ENCODE results near the gene AMOT.

AMOT gene

DNA sequence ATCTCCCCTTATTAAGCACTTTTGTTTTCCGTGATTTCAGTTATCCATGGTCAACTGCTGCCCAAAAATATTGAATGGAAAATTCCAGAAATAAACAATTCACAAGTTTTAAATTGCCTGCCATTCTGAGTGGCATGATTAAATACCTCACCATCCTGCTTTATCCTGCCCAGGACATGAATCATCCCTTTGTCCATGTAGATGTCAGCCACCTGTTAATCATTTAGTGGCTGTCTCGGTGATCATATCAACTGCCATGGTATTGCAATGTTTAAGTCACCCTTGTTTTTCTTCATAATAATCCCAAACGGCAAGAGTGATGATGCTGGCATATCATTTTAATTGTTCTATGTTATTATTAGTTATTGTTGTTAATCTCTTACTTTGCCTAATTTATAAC is 81.1 kb downstream of the AMOT start:
- Histone ChIP-seq H3K9me2 (replicated peaks; ENCODE audit: insufficient read depth, low read length) (no peaks in the 10 kb centered on the region), H4K20me1 (ENCODE audit: low read depth, low read length) (no peaks in the 10 kb centered on the region), H3K79me2 (ENCODE audit: insufficient read depth, low read length) (no peaks in the 10 kb centered on the region), H3K9ac (ENCODE audit: low read length) (no peak overlapping the region), H3K27me3 (ENCODE audit: low read length) (no peaks in the 10 kb centered on the region), H2AFZ (ENCODE audit: low read depth, low read length, severe bottlenecking) (no peak overlapping the region), H3F3A (ENCODE audit: insufficient read depth) (no peaks in the 10 kb centered on the region), H3K27ac (ENCODE audit: low read depth, low read length) (no peak overlapping the region), H3K9me3 (ENCODE audit: insufficient read depth, low read length) (no peaks in the 10 kb centered on the region), H3K4me3 (ENCODE audit: insufficient read depth, low read length, poor library complexity, severe bottlenecking) (no peak overlapping the region), H3K4me2 (ENCODE audit: low read depth, low read length, poor library complexity, severe bottlenecking) (no peak overlapping the region), H3K36me3 (ENCODE audit: low read length) (no peaks in the 10 kb centered on the region)
- TF ChIP-seq CTCF (IDR thresholded peaks at IDR 0.05; ENCODE audit: insufficient read depth, low read length, poor library complexity, severe bottlenecking), result no peak
- no peak for TF ChIP-seq EZH2phosphoT487 (conservative IDR thresholded peaks at IDR 0.05; ENCODE audit: low read length)

DNA sequence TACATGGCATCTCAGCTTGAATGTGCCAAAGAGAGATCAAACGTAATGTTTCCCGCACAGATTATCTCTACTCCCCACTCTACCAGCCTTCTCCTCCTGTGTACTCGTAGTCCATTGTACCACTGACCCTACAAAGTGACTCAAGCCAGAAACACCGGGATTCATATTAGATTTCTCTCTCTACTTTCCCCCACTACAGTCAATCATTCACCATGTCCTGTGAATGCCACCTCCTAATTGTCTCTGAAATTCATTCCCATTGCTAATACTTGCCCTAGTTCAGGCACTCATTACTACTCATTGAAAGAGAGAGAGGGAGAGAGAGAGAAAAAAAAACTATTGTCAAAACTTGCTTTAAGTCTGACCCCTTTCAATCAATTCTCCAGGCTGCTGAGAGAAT is 82.7 kb downstream of the AMOT start:
- Histone ChIP-seq H3K27me3 (ENCODE audit: low read length) (no peaks in the 10 kb centered on the region), H3K9me2 (replicated peaks; ENCODE audit: insufficient read depth, low read length) (no peaks in the 10 kb centered on the region), H2AFZ (ENCODE audit: low read depth, low read length, severe bottlenecking) (no peak overlapping the region), H3K9ac (ENCODE audit: low read length) (no peak overlapping the region), H3K9me3 (ENCODE audit: insufficient read depth, low read length) (no peaks in the 10 kb centered on the region), H3K36me3 (ENCODE audit: low read length) (no peaks in the 10 kb centered on the region), H4K20me1 (ENCODE audit: low read depth, low read length) (no peaks in the 10 kb centered on the region), H3K4me3 (ENCODE audit: insufficient read depth, low read length, poor library complexity, severe bottlenecking) (no peak overlapping the region), H3F3A (ENCODE audit: insufficient read depth) (no peaks in the 10 kb centered on the region), H3K4me2 (ENCODE audit: low read depth, low read length, poor library complexity, severe bottlenecking) (no peak overlapping the region), H3K79me2 (ENCODE audit: insufficient read depth, low read length) (no peaks in the 10 kb centered on the region), H3K27ac (ENCODE audit: low read depth, low read length) (no peak overlapping the region)
- TF ChIP-seq EZH2phosphoT487 (conservative IDR thresholded peaks at IDR 0.05; ENCODE audit: low read length) (no peak), CTCF (IDR thresholded peaks at IDR 0.05; ENCODE audit: insufficient read depth, low read length, poor library complexity, severe bottlenecking) (no peak)

DNA sequence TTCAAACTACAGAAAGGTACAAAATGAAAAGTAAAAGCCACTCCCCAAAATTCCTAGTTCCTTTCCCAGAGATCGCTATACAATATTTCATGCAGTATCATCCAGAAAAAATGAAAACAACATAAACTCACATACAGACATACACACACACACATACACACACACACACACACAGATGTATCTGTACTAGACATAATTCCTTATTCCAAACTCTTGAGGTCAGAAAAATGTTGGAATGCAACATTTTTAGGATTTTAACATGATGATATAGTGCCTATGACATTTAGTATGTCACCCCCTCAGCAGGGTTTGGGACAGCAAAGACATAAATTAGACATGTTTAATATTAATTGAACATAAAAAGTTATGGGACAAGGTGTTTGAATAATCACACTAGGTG is 87.5 kb downstream of the AMOT start:
- no peak overlapping the region for H3K27ac ChIP-seq (ENCODE audit: low read depth, low read length)
- no peak overlapping the region for H2AFZ ChIP-seq (ENCODE audit: low read depth, low read length, severe bottlenecking)
- TF ChIP-seq EZH2phosphoT487 (conservative IDR thresholded peaks at IDR 0.05; ENCODE audit: low read length) (no peak), CTCF (IDR thresholded peaks at IDR 0.05; ENCODE audit: insufficient read depth, low read length, poor library complexity, severe bottlenecking) (no peak)
- no peaks in the 10 kb centered on the region for H3K27me3 ChIP-seq (ENCODE audit: low read length)
- no peaks in the 10 kb centered on the region for H4K20me1 ChIP-seq (ENCODE audit: low read depth, low read length)
- H3K4me3 ChIP-seq (ENCODE audit: insufficient read depth, low read length, poor library complexity, severe bottlenecking), result no peak overlapping the region
- no peaks in the 10 kb centered on the region for H3K9me2 ChIP-seq (replicated peaks; ENCODE audit: insufficient read depth, low read length)
- no peaks in the 10 kb centered on the region for H3K36me3 ChIP-seq (ENCODE audit: low read length)
- no peak overlapping the region for H3K9ac ChIP-seq (ENCODE audit: low read length)
- H3K9me3 ChIP-seq (ENCODE audit: insufficient read depth, low read length), result no peaks in the 10 kb centered on the region
- no peaks in the 10 kb centered on the region for H3F3A ChIP-seq (ENCODE audit: insufficient read depth)
- no peaks in the 10 kb centered on the region for H3K79me2 ChIP-seq (ENCODE audit: insufficient read depth, low read length)
- H3K4me2 ChIP-seq (ENCODE audit: low read depth, low read length, poor library complexity, severe bottlenecking), result no peak overlapping the region

- no peak overlapping the region for H3K27ac ChIP-seq (ENCODE audit: low read depth, low read length)
- no peaks in the 10 kb centered on the region for H4K20me1 ChIP-seq (ENCODE audit: low read depth, low read length)
- H3K79me2 ChIP-seq (ENCODE audit: insufficient read depth, low read length), result no peaks in the 10 kb centered on the region
- H3K9ac ChIP-seq (ENCODE audit: low read length), result no peak overlapping the region
- H2AFZ ChIP-seq (ENCODE audit: low read depth, low read length, severe bottlenecking), result no peak overlapping the region
- TF ChIP-seq EZH2phosphoT487 (conservative IDR thresholded peaks at IDR 0.05; ENCODE audit: low read length) (no peak), CTCF (IDR thresholded peaks at IDR 0.05; ENCODE audit: insufficient read depth, low read length, poor library complexity, severe bottlenecking) (no peak)
- H3K36me3 ChIP-seq (ENCODE audit: low read length), result no peaks in the 10 kb centered on the region
- H3K9me3 ChIP-seq (ENCODE audit: insufficient read depth, low read length), result no peaks in the 10 kb centered on the region
- no peaks in the 10 kb centered on the region for H3K27me3 ChIP-seq (ENCODE audit: low read length)
- no peak overlapping the region for H3K4me2 ChIP-seq (ENCODE audit: low read depth, low read length, poor library complexity, severe bottlenecking)
- no peak overlapping the region for H3K4me3 ChIP-seq (ENCODE audit: insufficient read depth, low read length, poor library complexity, severe bottlenecking)
- H3F3A ChIP-seq (ENCODE audit: insufficient read depth), result no peaks in the 10 kb centered on the region
- H3K9me2 ChIP-seq (replicated peaks; ENCODE audit: insufficient read depth, low read length), result no peaks in the 10 kb centered on the region
Measured at GRCh38 chrX:112751076-112751475, 89.6 kb downstream of the AMOT start.

Measured in SU-DHL-6 (cell line).